Sigmoid colon (tissue), 7 donors: ENCODE measurements around the gene RHBDL1. TPM values are rescaled to one million over a fixed set of nuclear protein-coding genes. Genes with fewer than 3 reads are reported as not detected.

Experiments used
- DNase-seq: peaks from one replicate; pipeline ENCODE4 v3.0.0-alpha.2; 2019
- H3K27ac ChIP-seq, 4 donors: fragments of 200-600 bp; sonication (generic); one replicate each; pipeline ENCODE4 v1.5.1; 2016 to 2019; ENCODE audit warnings: mild to moderate bottlenecking in 1 of 4
- H3K27me3 ChIP-seq, 3 donors: fragments of 200-600 bp; sonication (generic); one replicate each; pipeline ENCODE4 v1.5.1; 2019; ENCODE audit warnings: mild to moderate bottlenecking in 1 of 3
- H3K36me3 ChIP-seq, 4 donors: fragments of 200-600 bp; sonication (generic); one replicate each; pipeline ENCODE4 v1.5.1; 2016 to 2019
- H3K4me1 ChIP-seq, 4 donors: fragments of 200-600 bp; sonication (generic); one replicate each; pipeline ENCODE4 v1.5.1; 2017 to 2019
- H3K4me3 ChIP-seq, 4 donors: fragments of 200-600 bp; sonication (generic); one replicate each; pipeline ENCODE4 v1.5.1; 2017 to 2019; ENCODE audit warnings: mild to moderate bottlenecking in 2 of 4, moderate library complexity in 1 of 4
- H3K9me3 ChIP-seq, 4 donors: fragments of 200-600 bp in 3 of 4; sonication (generic) in 3 of 4; one replicate each; pipeline versions ENCODE4 v1.5.1 to v1.6.1; 2013 to 2019
- CTCF ChIP-seq, 4 experiments: fragments of 450-650 bp in 3 of 4; fragments of 200-600 bp in 1 of 4; IDR thresholded peaks; one replicate each; pipeline ENCODE4 v1.5.1; 2016 to 2019; ENCODE audit warnings: antibody characterized with exemption in 4 of 4, mild to moderate bottlenecking in 3 of 4, moderate library complexity in 2 of 4
- EP300 ChIP-seq, 4 donors: sonication (generic); formaldehyde crosslinking; IDR thresholded peaks; one replicate each; pipeline ENCODE4 v1.6.1; 2017; ENCODE audit warnings: antibody characterized with exemption in 4 of 4
- POLR2A ChIP-seq, 2 donors: fragments of 450-650 bp; IDR thresholded peaks; one replicate each; pipeline ENCODE4 v1.6.1; 2016; ENCODE audit warnings: antibody characterized with exemption in 2 of 2, mild to moderate bottlenecking in 2 of 2, moderate library complexity in 2 of 2
- POLR2AphosphoS5 ChIP-seq, 4 donors: sonication (generic); formaldehyde crosslinking; IDR thresholded peaks; one replicate each; pipeline ENCODE4 v1.6.1; 2017; ENCODE audit warnings: antibody characterized with exemption in 4 of 4
- WGBS, 2 donors: extraction: QIAGEN DNeasy Blood & Tissue Kit; methylation state at CpG; one replicate each; pipeline ENCODE4 v1.1.7; 2013; 5-methylcytosine and 5-hydroxymethylcytosine counted together
- intact Hi-C: fragments of 100-400 bp; cut with DNase I; formaldehyde crosslinking; loops from one replicate; pipeline ENCODE4 v1.15.1; 2023
- polyA plus RNA-seq, 3 donors: library from polyadenylated mRNA; stranded (reverse); fragments of 200-250 nt; gene quantifications; one replicate each; pipeline ENCODE4 v1.2.3, GENCODE V29; 2013
- total RNA-seq, 4 donors: library from RNA; depleted of rRNA; stranded (reverse); fragments of >200 nt; gene quantifications; one replicate each; pipeline ENCODE4 v1.1.0, GENCODE V29; 2016
- donor health status: healthy with polysubstance abuse.
- donor health status: Bipolar disorder and iron deficiency.
- donor health status: healthy.

Gene RHBDL1
- total and polyA plus RNA-seq, 7 donors, result 0.46 to 6.1 (median 1.5) TPM; not detected in 2

GRCh38 chr16:718389-718788 is 42.9 kb downstream of the RHBDL1 start:
- Histone ChIP-seq H3K4me1 (peaks cover 0 to 52% (median 45%) of the 10 kb centered on the region in 4 donors), H3K27ac (no peak overlapping the region), H3K4me3 (no peak overlapping the region), H3K9me3 (no peaks in the 10 kb centered on the region), H3K27me3 (peaks cover 0 to 11% (median 0%) of the 10 kb centered on the region in 3 donors), H3K36me3 (no peaks in the 10 kb centered on the region)
- no peak for DNase-seq
- TF ChIP-seq POLR2AphosphoS5 (IDR thresholded peaks at IDR 0.05) (no peak), CTCF (IDR thresholded peaks at IDR 0.05) (no peak), POLR2A (IDR thresholded peaks at IDR 0.05) (no peak), EP300 (IDR thresholded peaks at IDR 0.05) (no peak)
- intact Hi-C loops, result no loop called here
- WGBS, 2 donors, result 53 to 89% methylated on average over 9 of the region's 9 CpGs

GRCh38 chr16:718922-719321 is 43.5 kb downstream of the RHBDL1 start:
- H3K36me3 ChIP-seq, result no peaks in the 10 kb centered on the region
- 26 to 76% methylated on average over 6 of the region's 6 CpGs for WGBS, 2 donors
- no peaks in the 10 kb centered on the region for H3K9me3 ChIP-seq
- no peak overlapping the region for H3K4me3 ChIP-seq
- no peak for DNase-seq
- H3K4me1 ChIP-seq, result peaks cover 0 to 52% (median 45%) of the 10 kb centered on the region in 4 donors
- peak overlapping the region in 1 of 4 donors; percentile 3 for H3K27ac ChIP-seq
- H3K27me3 ChIP-seq, result peaks cover 0 to 11% (median 0%) of the 10 kb centered on the region in 3 donors
- intact Hi-C loops, result no loop called here
- TF ChIP-seq EP300 (IDR thresholded peaks at IDR 0.05) (no peak), POLR2A (IDR thresholded peaks at IDR 0.05) (no peak), CTCF (IDR thresholded peaks at IDR 0.05) (no peak), POLR2AphosphoS5 (IDR thresholded peaks at IDR 0.05) (no peak)

- intact Hi-C loops, result loop anchor here (2.0 kb wide), 2 partner anchors 21 to 35 kb away; partner anchors contain the start of genes CIAO3 and JMJD8
- Histone ChIP-seq H3K27ac (peak overlapping the region; percentile 85 to 93 (median 89)), H3K36me3 (no peaks in the 10 kb centered on the region), H3K4me1 (peaks cover 0 to 45% (median 39%) of the 10 kb centered on the region in 4 donors), H3K4me3 (peak overlapping the region; percentile 58 to 71 (median 64)), H3K9me3 (no peaks in the 10 kb centered on the region), H3K27me3 (peaks cover 0 to 11% (median 0%) of the 10 kb centered on the region in 3 donors)
- DNase-seq, result no peak
- WGBS, 2 donors, result 4 to 9% methylated on average over 16 of the region's 16 CpGs
- TF ChIP-seq POLR2AphosphoS5 (IDR thresholded peaks at IDR 0.05) (no peak), EP300 (IDR thresholded peaks at IDR 0.05) (no peak), CTCF (IDR thresholded peaks at IDR 0.05) (no peak), POLR2A (IDR thresholded peaks at IDR 0.05) (no peak)
Measured at GRCh38 chr16:719815-720446, 44.5 kb downstream of the RHBDL1 start.

- WGBS, 2 donors, result 0 to 1% methylated on average over 38 of the region's 38 CpGs
- intact Hi-C loops, result loop anchor here (2.0 kb wide), 2 partner anchors 20 to 36 kb away; partner anchors contain the start of genes CIAO3 and JMJD8
- Histone ChIP-seq H3K4me3 (peak overlapping the region; percentile 58 to 71 (median 64)), H3K9me3 (no peaks in the 10 kb centered on the region), H3K4me1 (peaks cover 0 to 45% (median 36%) of the 10 kb centered on the region in 4 donors), H3K36me3 (no peaks in the 10 kb centered on the region), H3K27ac (peak overlapping the region; percentile 85 to 93 (median 89)), H3K27me3 (peaks cover 0 to 17% (median under 1%) of the 10 kb centered on the region in 3 donors)
- no peak for TF ChIP-seq POLR2A (IDR thresholded peaks at IDR 0.05)
- no peak for TF ChIP-seq CTCF (IDR thresholded peaks at IDR 0.05)
- TF ChIP-seq POLR2AphosphoS5 (IDR thresholded peaks at IDR 0.05), result no peak
- TF ChIP-seq EP300 (IDR thresholded peaks at IDR 0.05), result no peak
- DNase-seq, result peak; percentile 83
Measured at GRCh38 chr16:720447-720989, 45.0 kb downstream of the RHBDL1 start.
